Activated T-cell treated with anti-CD3 and anti-CD28 coated beads for 1 hour (primary cell): ENCODE measurements around the gene LMF1.

ENCODE experiments used
- DNase-seq: peaks from one replicate; pipeline ENCODE4 v3.0.0-alpha.2; 2020; ENCODE audit warnings: low read depth

The LMF1 gene

DNA sequence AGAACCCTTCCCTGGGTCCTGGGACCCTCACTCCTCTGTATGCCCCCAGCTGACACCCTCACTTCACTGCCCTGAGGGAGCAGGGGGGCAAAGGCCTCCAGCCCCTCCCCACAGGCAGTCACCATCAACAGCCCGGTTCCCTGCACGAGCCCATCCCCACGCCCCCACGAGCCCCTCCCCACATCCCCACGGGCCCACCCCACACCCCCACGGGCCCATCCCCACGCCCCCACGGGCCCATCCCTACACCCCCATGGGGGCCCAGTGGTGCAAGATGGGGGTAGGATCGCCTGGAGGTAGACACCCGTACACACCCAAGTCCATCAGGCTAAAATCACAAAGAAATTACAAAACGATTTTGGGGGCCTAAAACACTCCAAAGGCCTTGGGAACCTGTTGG is 42.3 kb downstream of the LMF1 start:
- no peak for DNase-seq

DNA sequence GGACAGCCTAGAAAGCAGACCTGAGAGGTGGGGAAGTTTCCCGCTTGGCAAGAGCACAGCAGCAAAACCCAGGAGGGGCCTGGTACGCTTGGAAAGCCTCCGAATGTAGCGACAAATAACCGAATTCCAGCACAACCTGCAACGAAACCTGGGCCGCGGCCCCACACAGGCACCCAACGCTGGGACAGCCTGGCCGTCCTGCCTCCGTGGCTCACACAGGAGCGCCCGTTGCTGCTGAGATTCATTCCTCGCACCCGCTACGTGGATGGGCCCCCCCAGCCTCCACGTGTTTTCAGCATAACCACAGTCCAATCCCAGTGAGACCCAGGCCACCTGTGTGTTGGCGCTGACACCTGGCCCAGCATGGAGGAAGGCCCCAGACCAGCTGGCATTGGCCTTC is 42.9 kb downstream of the LMF1 start:
- no peak for DNase-seq

DNA sequence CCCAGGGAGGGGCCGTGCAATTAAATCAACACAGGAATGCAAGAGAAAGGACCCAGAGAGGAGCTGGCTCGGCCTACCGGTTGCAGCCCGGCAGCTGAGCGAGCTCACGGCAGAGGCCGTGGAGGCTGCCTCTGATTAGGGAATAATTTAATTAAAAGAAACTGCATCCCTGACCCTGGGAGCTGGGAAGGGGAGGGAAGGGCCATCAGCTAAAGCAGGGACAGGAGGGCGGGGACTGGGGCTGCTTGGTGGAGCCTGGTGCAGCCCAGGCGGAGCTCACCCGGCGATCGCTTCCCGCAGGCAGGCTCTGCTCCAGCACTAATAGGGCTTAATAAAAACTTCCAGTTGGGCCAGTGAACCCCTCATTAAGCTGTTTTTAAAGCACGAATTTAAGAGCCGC is 43.4 kb downstream of the LMF1 start:
- no peak for DNase-seq

DNA sequence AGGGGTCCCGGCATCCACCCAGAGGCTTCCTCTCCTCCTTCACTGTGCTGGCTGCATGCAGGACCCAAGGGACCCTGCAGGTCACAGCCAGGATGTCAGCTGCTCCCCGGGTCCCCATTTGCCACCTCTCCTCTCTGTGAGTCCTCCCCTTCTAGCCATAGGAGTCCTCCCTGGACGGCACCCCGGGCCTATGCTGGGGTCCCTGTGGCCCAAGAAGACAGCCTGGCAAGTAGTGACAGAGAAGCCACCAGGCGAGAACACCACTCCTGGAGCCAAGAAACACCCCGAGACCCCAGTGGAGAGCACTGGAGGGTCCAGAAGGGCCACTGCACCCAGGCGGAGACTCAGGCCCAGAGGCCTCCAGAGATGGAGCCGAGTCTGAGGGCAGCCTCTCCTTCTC is 44.1 kb downstream of the LMF1 start:
- DNase-seq, result no peak

DNA sequence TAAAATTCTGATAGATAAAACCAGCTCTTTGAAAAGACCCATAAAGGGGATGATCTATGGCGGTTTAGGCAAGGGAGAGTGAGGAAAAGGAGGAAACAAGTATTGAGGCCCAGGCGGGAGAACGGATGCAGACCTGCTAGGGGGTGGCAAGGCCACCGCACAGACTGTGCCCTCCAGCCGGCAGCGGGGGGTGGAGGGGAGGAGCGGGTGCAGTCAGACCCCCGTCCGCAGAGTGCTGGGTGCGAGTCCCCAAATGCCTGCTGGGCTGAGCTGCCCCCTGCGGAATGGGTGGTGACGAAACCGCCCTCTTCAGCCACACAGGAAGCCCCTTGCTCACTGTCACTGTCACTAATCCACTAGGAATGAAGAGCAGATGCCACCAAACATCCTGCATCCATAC is 46.0 kb downstream of the LMF1 start:
- DNase-seq, result no peak

DNA sequence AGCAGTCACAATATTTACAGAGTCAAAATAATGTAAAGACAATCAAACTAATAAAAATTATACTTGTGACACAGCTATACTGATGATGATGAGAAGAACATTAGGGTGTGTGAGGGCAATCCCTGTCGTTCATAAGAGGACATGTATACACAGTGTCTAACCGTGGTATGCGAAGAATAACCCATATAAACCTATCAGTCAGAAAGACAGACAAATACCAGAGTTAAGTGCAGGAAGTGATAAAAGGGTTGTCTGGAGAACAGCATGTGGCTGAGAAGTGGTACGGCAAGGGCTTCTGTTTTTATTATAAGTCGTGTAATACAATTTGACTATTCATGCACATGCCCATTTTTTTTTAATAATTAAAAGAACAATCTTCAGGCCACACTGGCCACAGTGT is 46.7 kb downstream of the LMF1 start:
- DNase-seq, result no peak

DNA sequence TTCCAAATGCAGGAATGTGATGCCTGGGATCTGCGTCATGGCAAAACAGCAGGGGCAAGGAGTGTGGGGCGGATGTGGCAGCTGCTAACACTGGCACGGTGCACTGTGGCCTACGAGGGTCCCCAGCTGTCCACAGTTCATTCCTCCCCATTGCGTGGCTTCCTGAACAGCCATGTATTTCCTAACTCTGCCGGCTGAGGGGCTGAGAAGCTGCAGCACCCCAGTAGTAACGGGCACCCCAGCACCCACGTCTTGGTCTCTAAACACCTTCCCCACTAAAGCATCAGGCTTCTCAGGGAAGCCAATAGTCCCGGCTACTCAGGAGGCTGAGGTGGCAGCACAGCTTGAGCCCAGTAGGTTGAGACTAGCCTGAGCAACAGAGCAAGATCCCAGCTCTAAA is 47.6 kb downstream of the LMF1 start:
- DNase-seq, result no peak

DNA sequence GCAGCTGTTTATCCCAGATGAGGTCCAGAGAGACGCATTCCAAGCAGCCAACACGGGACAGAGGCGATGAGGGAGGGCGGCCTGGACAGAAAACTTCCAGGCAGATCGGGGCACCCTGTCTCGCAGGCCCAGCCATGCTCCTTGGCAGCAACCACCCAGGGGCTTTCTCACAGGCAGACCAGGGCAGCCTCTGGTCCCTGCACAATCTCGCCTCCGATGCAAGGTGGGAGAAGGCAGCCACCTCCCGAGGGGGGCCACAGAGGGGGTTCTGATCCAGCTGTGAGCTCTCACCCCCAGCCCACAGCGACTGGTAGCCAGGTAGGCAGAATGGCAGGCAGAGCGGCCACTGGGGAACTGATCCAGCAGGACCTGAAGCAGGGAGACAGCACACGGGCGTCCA is 48.7 kb downstream of the LMF1 start:
- no peak for DNase-seq

DNA sequence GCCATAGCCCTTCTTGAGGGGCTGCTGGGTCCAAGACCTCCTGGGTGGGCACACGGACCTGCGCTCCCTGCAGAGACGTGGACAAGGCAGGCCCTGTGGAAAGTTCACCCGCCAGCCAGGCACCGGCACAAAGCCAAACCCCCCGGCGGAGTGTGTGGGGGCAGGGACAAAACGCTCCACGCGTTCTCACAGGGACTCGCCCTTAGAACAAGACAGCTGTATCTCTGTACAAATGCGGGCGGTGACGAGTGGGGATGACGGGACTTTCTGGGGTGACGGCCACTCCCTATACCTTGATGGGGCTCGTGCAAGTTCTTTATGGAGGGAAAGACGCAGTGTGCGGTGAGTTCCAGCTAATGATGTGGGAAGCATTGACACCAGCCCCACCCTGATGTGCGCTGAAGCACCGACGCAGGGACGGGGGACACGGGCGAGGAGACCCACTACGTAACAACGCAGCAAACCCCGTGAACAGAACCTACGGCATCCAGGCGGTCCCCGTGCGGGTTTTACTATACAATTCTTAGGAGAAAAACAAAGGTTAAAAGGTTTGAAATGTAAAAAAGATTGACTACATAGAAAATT is 49.4 kb downstream of the LMF1 start:
- no peak for DNase-seq

DNA sequence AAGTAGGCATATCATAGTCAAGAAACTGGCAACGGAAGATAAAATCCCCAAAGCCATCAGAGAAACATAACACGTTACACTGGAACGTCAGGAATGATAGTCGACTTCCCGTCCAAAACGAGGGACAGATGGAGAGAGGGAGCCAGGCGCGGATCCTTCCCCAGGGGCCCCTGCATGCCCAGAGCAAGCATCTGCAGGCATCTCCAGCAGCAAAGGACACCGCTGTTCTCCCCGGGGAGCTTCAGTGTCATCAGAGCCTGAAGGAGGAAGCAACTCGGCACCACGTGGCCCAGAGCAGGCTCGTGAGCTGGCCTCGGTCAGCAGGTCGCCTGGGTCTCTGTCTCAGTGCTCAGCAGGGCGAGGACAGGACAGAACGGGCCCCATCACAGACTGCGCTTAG is 50.1 kb downstream of the LMF1 start:
- DNase-seq, result no peak

DNA sequence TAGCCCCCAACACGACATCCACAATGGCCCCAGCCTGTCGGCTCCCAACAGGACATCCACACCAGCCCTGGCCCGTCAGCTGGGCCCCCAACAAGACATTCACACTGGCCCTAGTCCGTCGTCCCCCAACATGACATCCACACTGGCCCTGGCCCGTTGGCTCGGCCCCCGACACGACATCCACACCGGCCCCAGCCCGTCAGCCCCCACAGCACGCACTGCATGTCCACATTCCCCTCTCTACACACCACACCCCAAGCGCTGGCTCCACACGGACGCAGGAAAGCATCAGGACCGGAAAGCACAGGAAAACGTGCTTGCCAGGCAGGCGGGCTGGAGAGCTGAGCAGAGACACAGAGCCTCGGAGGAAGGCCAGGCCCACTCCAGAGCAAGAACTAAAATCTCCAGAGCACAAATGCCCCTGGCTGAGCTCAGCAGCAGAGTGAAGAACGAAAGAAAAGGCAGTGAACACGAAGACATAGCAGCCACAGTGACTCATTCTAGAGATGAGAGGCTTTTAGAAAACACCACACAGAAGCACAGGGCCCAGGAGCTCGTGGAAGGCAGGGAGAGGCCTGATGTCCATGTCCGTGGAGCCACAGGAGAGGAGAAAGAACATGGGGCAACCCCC is 50.6 kb downstream of the LMF1 start:
- DNase-seq, result no peak

DNA sequence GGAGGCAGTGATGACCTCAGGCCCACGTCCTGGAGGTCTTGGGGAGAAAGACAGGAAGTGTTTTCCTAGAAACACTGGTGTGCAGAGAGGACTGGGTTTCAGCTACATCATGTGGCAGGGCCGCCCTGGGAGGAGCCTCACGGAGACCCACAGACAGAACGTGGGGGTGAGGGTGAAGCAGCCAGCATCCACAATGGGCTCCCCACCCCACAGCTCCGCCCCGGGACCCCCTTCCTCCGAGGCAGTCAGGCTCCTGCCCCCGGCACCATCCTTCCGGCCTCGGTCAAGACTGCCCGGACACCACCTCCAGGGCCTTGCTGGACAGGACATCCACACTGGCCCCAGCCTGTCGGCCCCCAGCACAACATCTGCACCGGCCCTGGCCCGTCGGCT is 51.1 kb downstream of the LMF1 start:
- DNase-seq, result no peak

DNA sequence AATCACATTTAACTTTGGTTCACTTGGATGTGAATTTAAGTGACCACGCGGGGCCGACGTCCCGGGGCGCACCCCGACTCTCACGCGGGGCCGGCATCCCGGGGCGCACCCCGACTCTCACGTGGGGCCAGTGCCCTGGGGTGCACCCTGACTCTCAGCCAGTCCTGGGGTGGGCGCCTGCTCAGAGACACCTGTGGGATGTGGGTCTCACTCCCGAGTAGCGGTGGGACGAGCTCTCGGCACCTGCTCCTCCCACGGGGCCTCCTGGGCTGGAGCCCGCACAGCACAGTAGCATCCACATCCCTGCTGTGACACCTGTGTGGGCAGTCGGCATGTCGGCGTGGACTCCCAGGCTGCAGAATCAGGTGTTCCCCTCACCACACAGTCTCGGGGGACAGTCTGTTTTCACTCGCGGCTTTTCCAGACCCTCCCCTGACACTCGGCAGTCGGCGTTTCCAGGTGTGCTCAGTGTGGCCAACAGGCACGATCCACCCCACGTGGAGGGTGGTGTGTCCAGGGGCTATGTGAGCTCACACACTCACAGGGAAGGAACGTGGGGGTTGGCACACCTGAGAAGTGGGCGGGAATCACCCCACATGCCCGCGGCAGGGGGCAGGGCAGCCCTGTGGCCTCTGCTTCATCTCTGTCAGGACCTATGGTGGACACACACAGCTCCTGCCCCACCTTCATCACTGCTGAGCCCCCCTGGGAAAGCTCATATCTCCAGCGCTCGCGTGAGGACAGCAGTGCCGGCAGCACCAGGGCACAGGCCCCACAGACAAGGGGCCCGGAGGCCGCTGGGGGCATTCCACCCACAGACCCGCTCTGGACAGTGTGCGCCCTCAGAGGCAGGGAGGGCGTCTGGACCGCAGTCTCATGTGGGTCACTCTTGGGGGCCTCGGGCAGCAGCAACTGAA is 51.8 kb downstream of the LMF1 start:
- DNase-seq, result no peak

DNA sequence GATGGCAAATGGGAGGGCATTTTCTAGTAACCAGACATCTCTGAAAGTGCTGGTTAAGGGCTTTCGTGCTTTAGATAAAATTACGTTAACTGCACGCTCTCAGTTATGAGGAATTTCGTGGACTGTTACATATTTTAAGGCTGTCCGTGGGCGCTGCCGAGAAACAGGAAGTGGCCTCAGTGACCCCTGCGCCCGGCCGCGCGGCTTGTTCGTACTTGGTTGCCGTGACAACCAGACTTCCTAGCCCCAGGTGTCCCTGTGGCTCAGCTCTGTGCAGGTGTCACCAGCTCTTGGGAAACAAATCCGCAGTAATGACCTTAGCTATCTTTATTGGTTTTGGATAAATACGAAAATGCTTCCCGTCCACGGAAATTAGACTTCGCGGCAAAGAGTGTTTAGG is 52.7 kb downstream of the LMF1 start:
- no peak for DNase-seq

DNA sequence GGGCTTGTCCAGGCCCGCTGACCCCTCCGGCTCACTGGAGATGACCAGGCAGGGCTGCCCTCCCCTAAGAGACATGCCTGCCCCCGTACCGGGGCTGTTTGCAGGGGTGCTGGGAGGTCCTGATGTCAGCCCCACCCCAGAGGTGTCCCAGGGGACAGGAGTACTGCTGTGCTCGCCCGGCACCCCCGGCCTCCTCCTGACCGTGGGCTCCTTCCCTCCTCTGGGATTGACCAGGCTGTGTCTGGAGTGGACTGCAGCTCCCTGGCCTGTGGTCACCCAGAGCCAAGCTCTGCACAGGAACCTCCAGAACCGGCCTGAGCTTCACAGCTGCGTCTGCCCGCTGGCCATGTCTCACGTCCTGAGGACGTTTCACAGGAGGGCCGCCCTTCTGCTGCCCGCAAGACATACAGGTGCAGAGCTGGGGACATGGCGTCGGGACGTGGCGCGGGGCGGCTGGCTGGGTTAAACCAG is 53.2 kb downstream of the LMF1 start:
- no peak for DNase-seq

DNA sequence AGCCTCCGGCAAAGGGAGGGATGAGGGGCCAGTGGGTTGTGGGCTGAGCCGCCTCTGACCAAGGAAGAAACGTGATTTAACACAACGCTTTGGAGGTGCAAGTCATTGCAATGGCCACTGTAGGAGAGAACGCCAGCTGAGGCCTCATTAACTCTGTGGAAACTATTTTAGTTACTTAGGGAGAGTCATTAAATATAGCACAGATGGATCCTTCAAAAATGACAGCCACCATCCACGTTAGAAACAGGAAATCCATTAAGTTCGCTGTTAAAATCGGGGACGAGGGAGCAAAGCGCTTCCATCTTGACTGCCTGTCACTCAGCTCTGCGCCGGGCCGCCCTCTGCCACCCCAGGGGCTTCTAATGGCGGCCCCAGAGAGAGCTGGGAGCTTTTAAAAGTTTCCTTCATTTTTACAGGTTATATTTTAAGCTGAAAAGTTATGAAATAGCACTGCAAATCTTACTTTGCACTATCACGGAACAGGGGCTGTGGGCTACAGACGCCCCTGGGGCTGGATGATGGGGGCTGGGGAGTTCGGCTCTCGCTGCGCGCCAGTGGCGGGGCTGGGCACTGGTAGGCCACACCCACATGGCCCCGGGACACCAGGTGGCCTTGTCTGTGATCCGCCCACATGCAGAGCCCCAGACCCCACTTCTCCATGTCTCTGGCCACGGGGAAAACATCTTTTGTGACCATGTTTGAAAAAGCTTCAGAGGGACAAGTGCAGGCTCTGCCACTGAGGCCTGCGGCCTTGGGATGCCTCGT is 54.6 kb downstream of the LMF1 start:
- DNase-seq, result no peak

DNA sequence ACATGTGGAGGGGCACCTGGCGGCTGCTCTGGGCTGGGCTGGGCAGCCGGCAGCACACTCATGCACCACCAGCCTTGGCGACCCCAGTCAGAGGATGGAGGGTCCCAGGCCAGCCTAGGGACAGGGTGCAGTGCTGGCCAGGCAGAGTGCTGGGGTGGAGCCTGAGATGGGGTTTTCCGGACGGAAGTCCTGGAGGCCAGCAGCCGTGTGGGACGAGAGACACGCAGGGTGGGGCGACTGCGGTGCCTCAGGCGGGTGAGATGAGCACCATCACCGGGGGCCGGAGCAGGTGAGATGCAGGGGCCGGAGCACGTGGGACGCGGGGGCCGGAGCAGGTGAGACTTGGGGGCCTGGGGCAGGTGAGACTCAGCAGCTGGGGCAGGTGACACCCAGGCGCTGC is 55.2 kb downstream of the LMF1 start:
- no peak for DNase-seq

DNA sequence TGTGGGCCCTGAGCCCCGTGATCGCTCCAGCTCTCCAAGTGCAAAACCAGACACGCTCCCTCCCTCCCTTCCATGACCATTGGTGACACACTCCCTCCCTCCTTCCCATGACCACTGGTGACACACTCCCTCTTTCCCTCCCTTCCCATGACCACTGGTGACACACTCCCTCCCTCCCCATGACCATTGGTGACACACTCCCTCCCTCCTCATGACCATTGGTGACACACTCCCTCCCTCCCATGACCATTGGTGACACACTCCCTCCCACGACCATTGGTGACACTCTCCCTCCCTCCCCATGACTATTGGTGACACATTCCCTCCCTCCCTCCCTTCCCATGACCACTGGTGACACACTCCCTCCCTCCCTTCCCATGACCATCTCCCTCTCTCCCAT is 56.3 kb downstream of the LMF1 start:
- no peak for DNase-seq

DNA sequence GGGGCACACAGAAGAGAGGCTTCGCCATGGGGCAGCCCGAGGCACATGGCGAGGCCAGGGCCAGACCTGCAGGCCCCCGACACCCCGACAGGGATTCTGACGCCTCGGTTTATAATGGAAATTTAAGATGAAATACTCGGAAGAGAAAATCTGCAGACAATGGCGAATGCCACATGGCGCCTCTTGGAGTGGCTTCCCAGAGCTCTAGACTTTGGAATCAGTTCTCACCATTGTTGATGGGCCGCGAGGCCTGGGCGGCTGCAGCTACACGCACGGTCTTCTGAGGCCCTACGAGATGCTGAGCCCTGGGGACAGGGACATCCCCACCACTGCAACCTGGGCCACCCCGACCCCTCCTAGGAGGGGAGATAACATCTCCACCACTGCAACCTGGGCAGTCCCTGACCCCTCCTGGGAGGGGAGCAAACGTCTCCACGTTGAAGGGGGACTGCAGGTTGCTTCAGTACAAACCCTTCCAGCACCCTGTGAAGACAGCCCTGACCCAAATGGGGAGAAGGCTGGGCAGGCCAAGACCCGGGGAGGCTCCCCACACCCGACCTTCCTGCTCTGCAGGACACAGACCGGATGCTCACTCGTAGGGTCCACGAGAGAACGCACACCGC is 56.9 kb downstream of the LMF1 start:
- DNase-seq, result no peak

DNA sequence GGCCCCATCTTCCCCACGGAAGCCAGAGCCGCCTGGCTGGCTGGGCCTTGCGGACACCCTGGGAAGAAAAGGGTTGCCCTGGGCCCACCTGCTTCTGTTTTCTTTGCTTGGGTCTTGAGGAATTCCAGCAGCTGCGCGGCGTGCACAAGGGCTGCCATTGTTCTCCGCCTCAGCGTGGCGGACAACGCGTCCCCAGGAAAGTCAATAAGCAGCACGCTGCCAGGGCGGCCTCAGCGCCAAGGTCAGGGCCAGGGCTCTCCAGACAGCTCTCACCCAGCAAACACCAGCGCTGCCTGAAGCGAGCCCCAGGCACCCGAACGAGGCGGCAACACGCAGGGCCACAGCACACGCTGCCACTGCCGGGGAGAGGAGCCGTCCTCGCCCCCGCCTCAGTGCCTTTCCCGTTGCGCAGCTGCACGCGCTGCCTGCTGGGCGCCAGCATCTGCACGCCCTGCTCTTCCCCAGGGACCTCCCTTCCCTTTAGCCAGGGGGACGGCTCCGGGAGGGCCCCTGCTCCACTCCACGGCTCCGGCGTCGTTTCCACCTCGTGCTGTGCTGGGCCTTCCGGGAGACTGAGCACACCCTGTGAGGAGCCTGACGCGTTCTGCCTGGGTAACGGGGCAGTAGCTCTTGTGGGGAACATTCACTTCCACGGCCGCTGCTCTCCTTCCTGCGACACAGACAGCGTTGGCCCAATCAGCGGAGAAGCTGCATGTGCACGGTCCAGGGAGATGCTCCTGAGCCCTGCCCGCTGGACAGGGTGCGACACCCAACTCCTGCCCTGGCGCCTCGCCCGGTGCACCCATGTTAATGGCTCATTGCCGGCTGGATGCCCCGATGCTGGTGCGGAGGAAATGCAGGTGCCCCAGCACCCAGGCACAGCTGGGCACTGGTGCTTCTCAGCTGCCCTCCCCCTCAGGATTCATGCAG is 57.8 kb downstream of the LMF1 start:
- DNase-seq, result no peak

DNA sequence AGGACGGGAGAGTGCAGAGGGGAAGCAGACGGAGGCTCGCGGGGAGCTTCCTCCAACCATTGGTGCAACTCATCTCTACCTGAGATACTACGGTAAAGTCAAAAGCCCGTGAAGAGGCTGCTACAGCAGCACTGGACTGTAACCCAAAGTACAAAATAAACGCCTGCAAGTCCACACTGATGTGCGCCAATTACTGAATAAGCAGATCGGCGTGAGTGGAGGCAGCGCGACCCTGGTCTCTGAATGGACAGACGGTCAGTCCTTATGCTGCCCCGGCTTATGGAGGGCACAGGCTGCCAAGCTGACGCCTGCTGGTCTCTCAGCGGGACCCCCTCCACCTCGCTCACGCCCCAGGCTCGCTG is 58.5 kb downstream of the LMF1 start:
- no peak for DNase-seq
